ENCODE data around the gene CD300H.

GRCh38 chr17:74591503-74591902, 24.2 kb upstream of the CD300H start:
- TF ChIP-seq CTCF (IDR thresholded peaks at IDR 0.05) (no peak), POLR2AphosphoS5 (IDR thresholded peaks at IDR 0.05; ENCODE audit: low read depth, low read length) (no peak), SIN3A (IDR thresholded peaks at IDR 0.05; ENCODE audit: borderline replicate concordance, insufficient read depth, low read depth, low read length) (no peak), REST (IDR thresholded peaks at IDR 0.05; ENCODE audit: insufficient read depth in 1 of 2, low read depth in 2 of 2, low read length in 1 of 2) (no peak), TCF7L2 (IDR thresholded peaks at IDR 0.05; ENCODE audit: low read depth, low read length) (no peak)
